H9 (cell line): ENCODE measurements around the gene PLXNB1. TPM values are rescaled to one million over a fixed set of nuclear protein-coding genes. Genes with fewer than 3 reads are reported as not detected.
A peak's percentile ranks its signal among the peaks of the same experiment; 100 is the strongest.

ENCODE experiments used
- DNase-seq: peaks from one replicate; pipeline ENCODE4 v3.0.0-alpha.2; 2017
- H2AFZ ChIP-seq: one replicate; pipeline ENCODE4 v1.6.1; 2013; ENCODE audit warnings: mild to moderate bottlenecking, low read length, control low read depth, moderate library complexity
- H2AK5ac ChIP-seq: 2 replicates; pipeline ENCODE4 v1.6.1; 2013; ENCODE audit warnings: low read length, control low read depth, mixed read lengths; ENCODE audit not compliant: insufficient read length
- H2BK120ac ChIP-seq: one replicate; pipeline ENCODE4 v1.6.1; 2013; ENCODE audit warnings: low read depth, mild to moderate bottlenecking, low read length, control low read depth, inconsistent platforms; ENCODE audit not compliant: poor library complexity, severe bottlenecking
- H2BK12ac ChIP-seq: 2 replicates; pipeline ENCODE4 v1.6.1; 2013; ENCODE audit warnings: low read length, control low read depth, mixed read lengths, low read depth; ENCODE audit not compliant: insufficient read length
- H2BK15ac ChIP-seq: 2 replicates; pipeline ENCODE4 v1.6.1; 2013; ENCODE audit warnings: low read depth, low read length, control low read depth
- H2BK20ac ChIP-seq: one replicate; pipeline ENCODE4 v1.6.1; 2013; ENCODE audit warnings: low read depth, mild to moderate bottlenecking, low read length, control low read depth, inconsistent platforms; ENCODE audit not compliant: poor library complexity, severe bottlenecking
- H2BK5ac ChIP-seq: 2 replicates; pipeline ENCODE4 v1.6.1; 2013; ENCODE audit warnings: low read length, control low read depth, mixed read lengths; ENCODE audit not compliant: insufficient read length
- H3K14ac ChIP-seq: 2 replicates; pipeline ENCODE4 v1.6.1; 2013; ENCODE audit warnings: low read length, control low read depth; ENCODE audit not compliant: insufficient read depth
- H3K18ac ChIP-seq: 2 replicates; pipeline ENCODE4 v1.6.1; 2013; ENCODE audit warnings: low read depth, mild to moderate bottlenecking, mixed read lengths, low read length, control low read depth; ENCODE audit not compliant: insufficient read length
- H3K23ac ChIP-seq: 2 replicates; pipeline ENCODE4 v1.6.1; 2013; ENCODE audit warnings: low read length, control low read depth, mixed read lengths, low read depth; ENCODE audit not compliant: insufficient read length
- H3K23me2 ChIP-seq: 2 replicates; pipeline ENCODE4 v1.6.1; 2013; ENCODE audit warnings: low read depth, mild to moderate bottlenecking, mixed read lengths, low read length, control low read depth; ENCODE audit not compliant: insufficient read length, poor library complexity, severe bottlenecking
- H3K27ac ChIP-seq: 2 replicates; pipeline ENCODE4 v1.5.1; 2013; ENCODE audit warnings: low read length, control low read depth, mixed read lengths, low read depth; ENCODE audit not compliant: insufficient read length
- H3K27me3 ChIP-seq: 2 replicates; pipeline ENCODE4 v1.6.1; 2013; ENCODE audit warnings: low read length, control low read depth, inconsistent platforms; ENCODE audit not compliant: insufficient read depth
- H3K4ac ChIP-seq: 2 replicates; pipeline ENCODE4 v1.6.1; 2013; ENCODE audit warnings: low read depth, mild to moderate bottlenecking, control low read depth, inconsistent platforms, low read length, moderate library complexity
- H3K4me1 ChIP-seq: 2 replicates; pipeline ENCODE4 v1.6.1; 2013; ENCODE audit warnings: low read length, control low read depth, inconsistent platforms; ENCODE audit not compliant: insufficient read depth
- H3K4me2 ChIP-seq: 2 replicates; pipeline ENCODE4 v1.6.1; 2013; ENCODE audit warnings: low read length, control low read depth, mixed read lengths; ENCODE audit not compliant: insufficient read length, insufficient read depth
- H3K56ac ChIP-seq: 2 replicates; pipeline ENCODE4 v1.6.1; 2013; ENCODE audit warnings: low read depth, mild to moderate bottlenecking, mixed read lengths, low read length, control low read depth; ENCODE audit not compliant: insufficient read length
- H3K79me1 ChIP-seq: 2 replicates; pipeline ENCODE4 v1.6.1; 2013; ENCODE audit warnings: low read depth, mild to moderate bottlenecking, moderate library complexity, low read length, control low read depth, inconsistent platforms; ENCODE audit not compliant: insufficient read depth, poor library complexity, severe bottlenecking
- H3K79me2 ChIP-seq: 2 replicates; pipeline ENCODE4 v1.6.1; 2013; ENCODE audit warnings: low read length, control low read depth, inconsistent platforms; ENCODE audit not compliant: insufficient read depth
- H3K9ac ChIP-seq: 2 replicates; pipeline ENCODE4 v1.6.1; 2013; ENCODE audit warnings: low read length, control low read depth, mixed read lengths; ENCODE audit not compliant: insufficient read length; ENCODE audit errors: extremely low read depth
- H3K9me3 ChIP-seq: one replicate; pipeline ENCODE4 v1.6.1; 2013; ENCODE audit warnings: low read depth, low read length, inconsistent platforms; ENCODE audit not compliant: control insufficient read depth
- H3T11ph ChIP-seq: one replicate; pipeline ENCODE4 v1.6.1; 2013; ENCODE audit warnings: mild to moderate bottlenecking, low read length, control low read depth, inconsistent platforms
- H4K20me1 ChIP-seq: one replicate; pipeline ENCODE4 v1.6.1; 2013; ENCODE audit not compliant: control insufficient read depth, insufficient read length, insufficient read depth
- H4K5ac ChIP-seq: 2 replicates; pipeline ENCODE4 v1.6.1; 2013; ENCODE audit warnings: low read depth, mild to moderate bottlenecking, mixed read lengths, low read length, control low read depth; ENCODE audit not compliant: insufficient read length
- H4K8ac ChIP-seq: replicated peaks from 2 replicates; pipeline ENCODE4 v1.6.1; 2013; ENCODE audit warnings: low read length, control low read depth, mixed read lengths, low read depth; ENCODE audit not compliant: insufficient read length
- H4K91ac ChIP-seq: 2 replicates; pipeline ENCODE4 v1.6.1; 2013; ENCODE audit warnings: low read depth, mild to moderate bottlenecking, moderate library complexity, mixed read lengths, low read length, control low read depth; ENCODE audit not compliant: insufficient read length
- H3K27ac Mint-ChIP-seq, 3 experiments: 2 replicates in 2 of 3; 3 replicates in 1 of 3; pipeline ENCODE4 v1.8.0; 2020 to 2021; ENCODE audit warnings: mixed read lengths in 3 of 3, mild to moderate bottlenecking in 1 of 3, moderate library complexity in 1 of 3
- H3K27me3 Mint-ChIP-seq: 2 replicates; pipeline ENCODE4 v1.8.0; 2021; ENCODE audit warnings: low read depth, mild to moderate bottlenecking, moderate library complexity, mixed read lengths
- H3K36me3 Mint-ChIP-seq, 3 experiments: 2 replicates in 2 of 3; 3 replicates in 1 of 3; pipeline ENCODE4 v1.8.0; 2020 to 2021; ENCODE audit warnings: low read depth in 3 of 3, mixed read lengths in 3 of 3; ENCODE audit not compliant: insufficient read depth in 1 of 3
- H3K4me1 Mint-ChIP-seq, 2 experiments: 2 replicates each; pipeline ENCODE4 v1.8.0; 2020; ENCODE audit warnings: mixed read lengths in 2 of 2
- H3K4me3 Mint-ChIP-seq, 2 experiments: 2 replicates in 1 of 2; 3 replicates in 1 of 2; pipeline ENCODE4 v1.8.0; 2020 to 2021; ENCODE audit warnings: mild to moderate bottlenecking in 2 of 2, mixed read lengths in 2 of 2, moderate library complexity in 1 of 2
- H3K9me3 Mint-ChIP-seq, 2 experiments: 2 replicates in 1 of 2; 3 replicates in 1 of 2; pipeline ENCODE4 v1.8.0; 2020; ENCODE audit warnings: mild to moderate bottlenecking in 2 of 2, mixed read lengths in 2 of 2, moderate library complexity in 1 of 2
- WGBS: extraction: QIAGEN DNeasy Blood & Tissue Kit; methylation state at CpG from one replicate; pipeline ENCODE4 v1.1.7; 2013; ENCODE audit warnings: missing lambda C conversion rate, low lambda C conversion rate, mixed read lengths; ENCODE audit not compliant: insufficient read length; ENCODE audit errors: extremely low coverage; 5-methylcytosine and 5-hydroxymethylcytosine counted together
- total RNA-seq: library from RNA; stranded (reverse); gene quantifications from 2 replicates; pipeline ENCODE4 v1.2.1, GENCODE V29; 2021
- TF ChIP-seq, protein P1 (sequence below): fragments of 200-600 bp; sonication (generic); conservative IDR thresholded peaks from 3 replicates; pipeline ENCODE4 v1.8.0; 2021; ENCODE audit warnings: antibody characterized with exemption, mild to moderate bottlenecking

The PLXNB1 gene
- total RNA-seq, 1 experiment from 2014 or later = 184 TPM

- no peaks in the 10 kb centered on the region for H3K27me3 ChIP-seq
- H3T11ph ChIP-seq = no peak overlapping the region
- H4K20me1 ChIP-seq = no peaks in the 10 kb centered on the region
- H4K8ac ChIP-seq = no peak overlapping the region
- H3K79me1 ChIP-seq = no peaks in the 10 kb centered on the region
- WGBS = no CpG with 5 or more reads among the region's 17 CpGs
- H2BK20ac ChIP-seq = no peak overlapping the region
- peak overlapping the region; percentile 97 for H3K14ac ChIP-seq
- peak overlapping the region; percentile 98 to 99 (median 99) for H3K27ac Mint-ChIP-seq
- peak overlapping the region; percentile 67 for H3K4me2 ChIP-seq
- no peaks in the 10 kb centered on the region; a peak in 1 of 5 replicates for H3K9me3 Mint-ChIP-seq
- H3K23me2 ChIP-seq = peaks cover 5% of the 10 kb centered on the region
- peak; percentile 98 for DNase-seq
- H3K56ac ChIP-seq = peak overlapping the region; percentile 4
- no peak overlapping the region for H2BK12ac ChIP-seq
- peak overlapping the region; percentile 45 for H4K5ac ChIP-seq
- no peak overlapping the region for H3K23ac ChIP-seq
- peaks cover 14 to 19% (median 18%) of the 10 kb centered on the region in 3 experiments for H3K36me3 Mint-ChIP-seq
- no peak overlapping the region for H2AK5ac ChIP-seq
- H3K9me3 ChIP-seq = no peaks in the 10 kb centered on the region
- peak overlapping the region; percentile 75 for H3K27ac ChIP-seq
- peak overlapping the region; percentile 97 for H3K18ac ChIP-seq
- peaks cover 35 to 41% of the 10 kb centered on the region in 2 experiments for H3K4me1 Mint-ChIP-seq
- no peak overlapping the region for H2BK15ac ChIP-seq
- TF ChIP-seq, protein P1, sequence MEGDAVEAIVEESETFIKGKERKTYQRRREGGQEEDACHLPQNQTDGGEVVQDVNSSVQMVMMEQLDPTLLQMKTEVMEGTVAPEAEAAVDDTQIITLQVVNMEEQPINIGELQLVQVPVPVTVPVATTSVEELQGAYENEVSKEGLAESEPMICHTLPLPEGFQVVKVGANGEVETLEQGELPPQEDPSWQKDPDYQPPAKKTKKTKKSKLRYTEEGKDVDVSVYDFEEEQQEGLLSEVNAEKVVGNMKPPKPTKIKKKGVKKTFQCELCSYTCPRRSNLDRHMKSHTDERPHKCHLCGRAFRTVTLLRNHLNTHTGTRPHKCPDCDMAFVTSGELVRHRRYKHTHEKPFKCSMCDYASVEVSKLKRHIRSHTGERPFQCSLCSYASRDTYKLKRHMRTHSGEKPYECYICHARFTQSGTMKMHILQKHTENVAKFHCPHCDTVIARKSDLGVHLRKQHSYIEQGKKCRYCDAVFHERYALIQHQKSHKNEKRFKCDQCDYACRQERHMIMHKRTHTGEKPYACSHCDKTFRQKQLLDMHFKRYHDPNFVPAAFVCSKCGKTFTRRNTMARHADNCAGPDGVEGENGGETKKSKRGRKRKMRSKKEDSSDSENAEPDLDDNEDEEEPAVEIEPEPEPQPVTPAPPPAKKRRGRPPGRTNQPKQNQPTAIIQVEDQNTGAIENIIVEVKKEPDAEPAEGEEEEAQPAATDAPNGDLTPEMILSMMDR = peak; percentile 68
- H4K91ac ChIP-seq = peak overlapping the region; percentile 21
- H3K79me2 ChIP-seq = no peaks in the 10 kb centered on the region; the same call in 1 of the 2 replicates
- peak overlapping the region; percentile 84 for H3K9ac ChIP-seq
- peaks cover 7% of the 10 kb centered on the region; the same call in 1 of the 2 replicates for H3K4me1 ChIP-seq
- peak overlapping the region; percentile 84 to 88 for H3K4me3 Mint-ChIP-seq
- no peak overlapping the region; the same call in 1 of the 2 replicates for H3K4ac ChIP-seq
- no peak overlapping the region for H2BK120ac ChIP-seq
- H3K27me3 Mint-ChIP-seq = no peaks in the 10 kb centered on the region; the same call in 1 of the 2 replicates
- peak overlapping the region; percentile 30 for H2BK5ac ChIP-seq
- no peak overlapping the region for H2AFZ ChIP-seq
Measured at GRCh38 chr3:48472923-48473616, 43.2 kb upstream of the PLXNB1 start.
